Activated naive CD4-positive, alpha-beta T cell treated with anti-CD3 and anti-CD28 coated beads, Interleukin-2, amount 10 ng/mL, durations not matched to agents 7 days and 5 days (primary cell): ENCODE data around the gene SRC.

Experiments used
- CTCF ChIA-PET: fragments of 350-600 bp; sonication (Branson Sonifier 250); formaldehyde crosslinking; loops from one replicate; lab custom pipeline; 2021; ENCODE audit warnings: antibody characterized with exemption; lab: Charles Lee
- DNase-seq: peaks from one replicate; pipeline ENCODE4 v3.0.0-alpha.2; 2020
- H3K27ac Mint-ChIP-seq: one replicate; pipeline ENCODE4 v1.8.0; 2021; ENCODE audit warnings: mild to moderate bottlenecking, moderate library complexity, mixed read lengths
- H3K27me3 Mint-ChIP-seq: one replicate; pipeline ENCODE4 v1.8.0; 2021; ENCODE audit warnings: mild to moderate bottlenecking, mixed read lengths
- H3K36me3 Mint-ChIP-seq: one replicate; pipeline ENCODE4 v1.8.0; 2021; ENCODE audit warnings: mixed read lengths
- H3K4me1 Mint-ChIP-seq: one replicate; pipeline ENCODE4 v1.8.0; 2021; ENCODE audit warnings: mixed read lengths
- H3K4me3 Mint-ChIP-seq: one replicate; pipeline ENCODE4 v1.8.0; 2021; ENCODE audit warnings: mild to moderate bottlenecking, moderate library complexity, mixed read lengths
- H3K9me3 Mint-ChIP-seq: one replicate; pipeline ENCODE4 v1.8.0; 2021; ENCODE audit warnings: mixed read lengths

SRC gene

DNA sequence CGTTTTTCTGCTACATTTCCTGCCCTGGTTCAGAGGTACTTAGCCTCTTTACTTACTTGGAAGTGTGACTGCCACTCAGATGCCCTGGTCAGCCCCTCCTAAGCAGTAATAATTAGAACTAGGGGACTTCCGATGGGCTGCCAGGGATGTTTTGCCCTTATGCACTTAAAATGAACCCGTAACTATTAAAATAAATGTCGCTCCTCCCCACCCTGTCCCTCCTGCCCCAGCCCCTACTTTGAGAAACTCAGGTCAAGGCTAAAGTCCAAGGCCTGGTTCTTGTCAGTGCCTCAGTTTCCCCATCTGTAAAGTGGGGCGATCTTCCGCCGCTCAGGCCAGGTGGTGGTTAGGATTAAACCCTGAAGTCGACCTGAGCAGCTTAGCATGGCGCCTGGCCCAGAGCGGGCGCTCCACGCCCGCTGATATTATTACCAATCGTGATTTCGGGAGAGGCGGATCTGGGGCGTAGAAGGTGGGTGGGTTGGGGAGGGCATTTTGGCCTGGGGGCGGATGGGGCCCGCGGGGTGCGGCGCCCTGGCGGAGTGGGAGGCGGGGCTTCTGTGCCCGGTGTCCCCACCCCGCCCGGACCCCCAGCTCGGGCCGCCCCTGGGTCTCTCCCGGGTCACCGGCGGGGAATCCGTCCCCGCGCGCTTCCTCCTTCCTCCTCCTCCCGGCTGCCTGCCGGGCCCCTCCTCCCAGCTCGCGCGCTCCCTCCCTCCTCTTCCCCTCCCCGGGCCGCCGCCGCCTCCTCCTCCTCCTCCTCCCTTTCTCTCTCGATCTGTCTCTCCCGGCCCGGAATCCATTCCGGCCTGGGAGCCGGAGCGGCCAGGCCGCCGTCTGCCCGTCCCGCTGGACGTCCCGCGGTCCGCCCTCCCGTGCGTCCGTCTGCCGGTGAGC is at the start of gene SRC:
TSS of gene SRC (plus strand) at position 802 of the 897 bp plus-strand sequence. CDS start 38,014 bp downstream, outside the sequence.
- Mint-ChIP-seq H3K27me3 (peaks cover 27% of the 10 kb centered on the region), H3K9me3 (no peaks in the 10 kb centered on the region), H3K27ac (no peak within 1 kb of the TSS), H3K4me1 (peaks cover 23% of the 10 kb centered on the region), H3K4me3 (peak within 1 kb of the TSS; percentile 76), H3K36me3 (no peaks in the 10 kb centered on the region)
- peak; percentile 68 for DNase-seq
- CTCF ChIA-PET = no interaction called here

GRCh38 chr20:37296371-37296770 is 49.6 kb upstream of the SRC start:
- no peak overlapping the region for H3K27ac Mint-ChIP-seq
- no peaks in the 10 kb centered on the region for H3K27me3 Mint-ChIP-seq
- H3K36me3 Mint-ChIP-seq = peaks cover 36% of the 10 kb centered on the region
- peaks cover 3% of the 10 kb centered on the region for H3K9me3 Mint-ChIP-seq
- H3K4me3 Mint-ChIP-seq = no peak overlapping the region
- CTCF ChIA-PET = no interaction called here
- DNase-seq = no peak
- peaks cover 39% of the 10 kb centered on the region for H3K4me1 Mint-ChIP-seq

DNA sequence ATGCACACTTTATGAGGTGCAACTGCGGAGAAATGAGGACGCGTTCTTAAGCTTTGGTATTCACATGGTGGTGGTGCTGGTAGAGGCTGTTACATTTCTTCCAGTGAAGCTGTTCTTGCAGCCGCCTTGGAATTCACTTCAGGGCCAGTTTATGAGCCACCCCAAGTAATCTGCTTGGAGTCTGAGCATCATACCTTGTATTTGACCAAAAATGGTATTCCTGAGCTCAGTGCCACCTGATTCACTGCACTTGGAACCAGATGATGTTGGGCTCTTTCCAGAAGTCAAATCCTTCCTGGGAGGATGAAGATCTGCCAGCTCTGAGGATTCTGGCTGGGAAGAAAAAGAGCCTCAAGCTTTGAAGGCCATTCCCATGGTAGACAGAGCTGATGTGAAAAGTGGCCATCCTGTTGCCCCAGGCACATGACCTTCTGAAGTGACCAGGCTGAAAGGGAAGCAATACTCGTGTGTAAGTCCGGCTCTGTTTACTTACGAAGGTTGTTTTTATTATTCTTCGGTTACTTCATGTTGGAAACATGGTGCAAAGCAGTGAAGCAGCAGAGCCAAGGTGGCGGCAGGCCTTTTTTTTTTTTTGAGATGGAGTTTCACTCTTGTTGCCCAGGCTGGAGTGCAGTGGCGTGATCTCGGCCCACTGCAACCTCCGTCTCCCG is 48.7 kb upstream of the SRC start:
- Mint-ChIP-seq H3K27me3 (no peaks in the 10 kb centered on the region), H3K4me1 (peaks cover 34% of the 10 kb centered on the region), H3K36me3 (peaks cover 38% of the 10 kb centered on the region), H3K27ac (no peak overlapping the region), H3K9me3 (peaks cover 3% of the 10 kb centered on the region), H3K4me3 (no peak overlapping the region)
- no peak for DNase-seq
- CTCF ChIA-PET = no interaction called here

DNA sequence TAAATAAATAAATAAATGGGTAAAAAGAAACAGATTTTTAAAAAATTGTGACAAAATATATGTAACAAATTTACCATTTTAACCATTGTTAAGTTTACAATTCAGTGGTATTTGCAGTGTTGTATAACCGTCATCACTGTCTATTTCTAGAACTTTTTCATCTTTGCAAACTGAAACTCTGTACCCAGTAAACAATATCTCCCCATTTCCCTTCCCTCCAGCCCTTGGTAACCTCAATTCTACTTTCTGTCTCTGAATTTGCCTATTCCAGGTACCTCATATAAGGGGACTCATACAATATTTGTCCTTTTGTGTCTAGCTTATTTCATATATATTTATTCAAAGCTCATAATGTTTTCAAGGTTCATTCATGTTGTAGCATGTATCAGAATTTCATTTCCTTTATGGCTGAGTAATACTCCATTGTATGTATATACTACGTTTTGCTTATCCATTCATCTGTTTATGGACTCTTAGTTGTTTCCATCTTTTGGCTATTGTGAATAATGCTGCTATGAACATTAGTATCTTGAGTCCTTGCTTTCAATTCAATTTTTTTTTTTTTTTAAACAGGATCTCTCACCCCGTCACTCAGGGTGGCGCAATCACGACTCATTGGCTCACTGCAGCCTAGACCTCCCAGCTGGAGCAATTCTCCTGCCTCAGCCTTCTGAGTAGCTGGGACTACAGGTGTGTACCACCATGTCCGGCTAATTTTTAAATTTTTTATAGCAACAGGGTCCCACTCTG is 47.6 kb upstream of the SRC start:
- Mint-ChIP-seq H3K4me1 (peaks cover 31% of the 10 kb centered on the region), H3K27me3 (no peaks in the 10 kb centered on the region), H3K4me3 (no peak overlapping the region), H3K27ac (peak overlapping the region; percentile 34), H3K36me3 (peaks cover 36% of the 10 kb centered on the region), H3K9me3 (peaks cover 3% of the 10 kb centered on the region)
- CTCF ChIA-PET = no interaction called here
- DNase-seq = no peak

DNA sequence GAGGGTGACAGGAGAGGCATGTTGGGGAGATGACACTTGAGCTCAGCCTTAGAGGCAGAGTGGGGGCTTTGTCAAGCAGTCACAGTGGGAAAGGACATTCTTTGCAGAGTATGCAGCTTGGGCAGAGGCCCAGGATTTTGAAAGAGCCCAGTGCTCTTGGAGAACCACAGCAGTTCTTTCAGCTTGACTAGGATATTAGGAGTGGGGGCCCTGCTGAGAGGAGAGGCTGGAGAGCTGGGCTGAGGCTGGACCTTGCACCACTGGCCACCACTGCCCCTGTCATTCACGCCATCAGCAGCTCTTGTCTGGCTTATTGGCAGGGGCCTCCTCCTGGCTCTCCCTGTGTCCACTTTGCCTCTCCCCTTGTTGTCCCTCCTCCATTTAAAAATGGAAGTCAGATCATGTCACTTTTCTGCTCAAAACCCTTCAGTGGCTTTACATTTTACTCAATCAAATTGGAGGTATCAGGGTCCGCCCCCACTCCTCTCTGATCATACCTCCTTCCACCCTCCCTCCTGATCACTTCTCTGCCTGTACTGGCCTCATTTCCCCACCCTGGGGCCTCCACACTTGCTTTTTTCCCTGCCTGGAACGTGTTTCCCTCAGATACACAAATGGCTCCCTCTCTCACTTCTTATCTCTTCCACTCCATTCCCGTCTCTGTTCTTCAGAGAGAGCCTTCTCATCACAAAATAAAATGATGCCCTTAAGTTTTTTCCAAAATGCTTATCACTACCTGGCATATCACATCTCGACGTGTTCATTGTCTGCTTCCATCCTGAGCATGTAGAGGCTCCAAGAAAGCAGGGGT is 46.0 kb upstream of the SRC start:
- Mint-ChIP-seq H3K27ac (no peak overlapping the region), H3K36me3 (peaks cover 38% of the 10 kb centered on the region), H3K4me3 (no peak overlapping the region), H3K4me1 (peaks cover 24% of the 10 kb centered on the region), H3K9me3 (no peaks in the 10 kb centered on the region), H3K27me3 (no peaks in the 10 kb centered on the region)
- no peak for DNase-seq
- CTCF ChIA-PET = interaction anchor here (1.0 kb wide), 1 partner anchor 84 kb away, joined by 3 read pairs; no protein-coding TSS in a partner anchor

GRCh38 chr20:37301120-37301519 is 44.8 kb upstream of the SRC start:
- H3K4me1 Mint-ChIP-seq = peaks cover 19% of the 10 kb centered on the region
- H3K4me3 Mint-ChIP-seq = no peak overlapping the region
- H3K36me3 Mint-ChIP-seq = peaks cover 38% of the 10 kb centered on the region
- no peak for DNase-seq
- H3K27ac Mint-ChIP-seq = no peak overlapping the region
- H3K9me3 Mint-ChIP-seq = no peaks in the 10 kb centered on the region
- CTCF ChIA-PET = no interaction called here
- H3K27me3 Mint-ChIP-seq = no peaks in the 10 kb centered on the region

DNA sequence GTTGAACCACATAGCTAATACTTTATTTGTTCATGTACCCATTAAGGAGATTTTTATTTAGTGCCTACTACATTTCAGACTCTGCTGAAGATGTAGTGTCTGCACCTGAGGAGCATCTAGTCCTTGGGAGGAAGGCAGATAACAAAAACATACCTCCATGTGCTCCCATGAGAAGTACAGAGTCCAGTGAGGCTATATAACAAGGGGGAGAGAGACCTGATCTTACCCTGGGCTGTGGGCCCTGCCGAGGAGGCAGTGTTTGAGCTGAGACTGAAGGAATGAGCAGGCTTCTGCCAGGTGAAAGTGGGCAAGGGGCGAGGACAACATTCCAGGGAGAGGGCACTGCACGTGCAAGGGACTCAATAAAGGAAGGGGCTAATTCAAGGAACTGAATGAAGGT is 44.4 kb upstream of the SRC start:
- no peaks in the 10 kb centered on the region for H3K27me3 Mint-ChIP-seq
- peaks cover 14% of the 10 kb centered on the region for H3K4me1 Mint-ChIP-seq
- CTCF ChIA-PET = no interaction called here
- no peak for DNase-seq
- H3K4me3 Mint-ChIP-seq = no peak overlapping the region
- no peak overlapping the region for H3K27ac Mint-ChIP-seq
- H3K36me3 Mint-ChIP-seq = peaks cover 38% of the 10 kb centered on the region
- H3K9me3 Mint-ChIP-seq = no peaks in the 10 kb centered on the region

GRCh38 chr20:37302981-37303380 is 43.0 kb upstream of the SRC start:
- H3K4me3 Mint-ChIP-seq = no peak overlapping the region
- H3K27me3 Mint-ChIP-seq = no peaks in the 10 kb centered on the region
- CTCF ChIA-PET = no interaction called here

GRCh38 chr20:37303637-37304036 is 42.3 kb upstream of the SRC start:
- Mint-ChIP-seq H3K27ac (no peak overlapping the region), H3K4me1 (peaks cover 7% of the 10 kb centered on the region), H3K36me3 (peaks cover 35% of the 10 kb centered on the region), H3K4me3 (no peak overlapping the region), H3K27me3 (no peaks in the 10 kb centered on the region), H3K9me3 (no peaks in the 10 kb centered on the region)
- DNase-seq = no peak
- CTCF ChIA-PET = no interaction called here

More at GRCh38 chr20:37302981-37303380, 43.0 kb upstream of the SRC start:
- Mint-ChIP-seq H3K9me3 (no peaks in the 10 kb centered on the region), H3K27ac (no peak overlapping the region), H3K4me1 (peaks cover 7% of the 10 kb centered on the region), H3K36me3 (peaks cover 32% of the 10 kb centered on the region)
- no peak for DNase-seq

DNA sequence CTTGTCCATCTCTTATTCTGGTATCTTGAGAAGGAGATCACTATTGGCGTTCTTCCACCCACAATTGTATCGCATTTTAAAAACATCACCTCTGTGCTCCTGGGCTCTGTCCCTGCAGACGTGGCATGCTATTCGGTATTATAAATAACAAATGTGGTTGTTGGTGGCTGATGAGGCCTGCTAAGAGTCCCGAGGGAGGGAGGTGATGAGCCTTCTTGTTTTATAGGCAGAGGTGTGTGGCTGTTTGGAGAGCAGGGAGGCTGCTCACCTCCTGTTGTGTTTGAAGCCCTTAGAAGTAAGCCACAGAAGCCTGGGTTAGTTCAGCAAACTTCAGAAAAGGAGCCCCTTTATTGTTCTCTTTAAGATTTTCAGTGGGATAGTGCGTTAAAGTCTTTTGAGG is 40.9 kb upstream of the SRC start:
- H3K36me3 Mint-ChIP-seq = peaks cover 32% of the 10 kb centered on the region
- no peak for DNase-seq
- CTCF ChIA-PET = no interaction called here
- H3K4me3 Mint-ChIP-seq = no peak overlapping the region
- no peaks in the 10 kb centered on the region for H3K27me3 Mint-ChIP-seq
- peaks cover 6% of the 10 kb centered on the region for H3K4me1 Mint-ChIP-seq
- H3K9me3 Mint-ChIP-seq = no peaks in the 10 kb centered on the region
- H3K27ac Mint-ChIP-seq = peak overlapping the region; percentile 50

GRCh38 chr20:37305839-37306238 is 40.1 kb upstream of the SRC start:
- CTCF ChIA-PET = no interaction called here
- no peak overlapping the region for H3K27ac Mint-ChIP-seq
- no peaks in the 10 kb centered on the region for H3K27me3 Mint-ChIP-seq
- no peak for DNase-seq
- peaks cover 31% of the 10 kb centered on the region for H3K36me3 Mint-ChIP-seq
- H3K9me3 Mint-ChIP-seq = no peaks in the 10 kb centered on the region
- peaks cover 4% of the 10 kb centered on the region for H3K4me1 Mint-ChIP-seq
- H3K4me3 Mint-ChIP-seq = no peak overlapping the region

DNA sequence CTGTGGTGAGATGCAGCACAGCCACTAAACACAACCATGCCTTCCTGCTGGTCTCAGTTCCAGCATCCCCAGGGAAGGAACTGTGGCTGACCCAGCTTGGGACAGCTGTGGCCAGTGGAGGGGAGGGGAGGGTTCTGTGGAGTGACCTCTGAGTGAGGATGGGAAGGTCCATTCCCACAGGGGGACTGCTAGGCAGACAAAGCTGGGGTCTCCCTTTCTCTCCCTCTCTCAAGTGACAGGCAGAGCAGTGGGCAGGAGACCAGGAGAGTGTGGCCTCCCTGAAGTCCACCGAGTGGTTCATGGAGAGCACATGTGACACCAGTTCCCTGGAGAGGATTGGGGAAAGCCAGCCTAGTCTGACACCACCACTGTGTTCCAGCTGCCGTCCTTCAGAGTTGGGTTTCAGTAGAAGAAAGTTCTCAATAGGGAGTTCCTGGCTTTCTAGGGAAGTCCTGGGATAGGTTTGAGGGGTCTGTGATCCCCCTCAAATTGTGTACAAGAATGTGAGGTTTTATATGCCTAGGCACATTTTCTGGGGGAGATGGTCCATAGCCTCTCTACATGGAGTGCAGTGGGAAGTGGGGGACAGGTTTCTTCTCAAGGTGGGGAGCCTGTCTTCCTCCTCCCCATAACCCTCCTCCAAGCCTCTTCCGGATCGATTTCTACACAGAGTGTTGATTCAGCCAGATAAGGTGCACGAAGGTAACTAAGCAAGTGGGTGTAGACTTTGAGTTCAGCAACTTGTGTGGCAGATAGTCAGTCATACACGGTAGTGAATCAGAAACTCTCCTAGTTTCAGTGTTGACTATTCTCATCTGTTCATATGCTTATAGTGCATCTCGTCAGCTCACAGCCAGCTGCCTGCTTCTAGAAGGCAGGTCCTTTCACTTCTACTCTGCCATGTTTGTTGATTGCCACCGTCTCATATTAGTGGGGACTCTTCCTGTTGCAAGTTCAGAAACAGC is 37.6 kb upstream of the SRC start:
- peaks cover 4% of the 10 kb centered on the region for H3K4me1 Mint-ChIP-seq
- peak overlapping the region; percentile 75 for H3K27ac Mint-ChIP-seq
- H3K36me3 Mint-ChIP-seq = peaks cover 25% of the 10 kb centered on the region
- CTCF ChIA-PET = no interaction called here
- no peak for DNase-seq
- no peak overlapping the region for H3K4me3 Mint-ChIP-seq
- no peaks in the 10 kb centered on the region for H3K9me3 Mint-ChIP-seq
- no peaks in the 10 kb centered on the region for H3K27me3 Mint-ChIP-seq

- Mint-ChIP-seq H3K27ac (peak overlapping the region; percentile 75), H3K36me3 (peaks cover 22% of the 10 kb centered on the region), H3K9me3 (no peaks in the 10 kb centered on the region), H3K27me3 (no peaks in the 10 kb centered on the region), H3K4me3 (no peak overlapping the region), H3K4me1 (peaks cover 4% of the 10 kb centered on the region)
- CTCF ChIA-PET = no interaction called here
- DNase-seq = no peak
Measured at GRCh38 chr20:37309290-37309689, 36.6 kb upstream of the SRC start.
